HEK293 (cell line): Measurements from ENCODE around the gene AKR7A2.

ENCODE experiments used
- CTCF ChIP-seq: fragments of 450-650 bp; formaldehyde crosslinking; IDR thresholded peaks from 2 replicates; pipeline ENCODE4 v1.5.1; 2016; ENCODE audit warnings: missing biosample characterization, missing genetic modification characterization
- GLI4 ChIP-seq: fragments of 450-650 bp; formaldehyde crosslinking; IDR thresholded peaks from 2 replicates; pipeline ENCODE4 v1.5.1; 2016; ENCODE audit warnings: missing biosample characterization, missing genetic modification characterization
- PBX3 ChIP-seq: sonication (generic); formaldehyde crosslinking; IDR thresholded peaks from 2 replicates; pipeline ENCODE4 v1.8.1; 2022; ENCODE audit warnings: mild to moderate bottlenecking, moderate library complexity, missing genetic modification reagents
- ZBTB1 ChIP-seq: fragments of 450-650 bp; formaldehyde crosslinking; IDR thresholded peaks from 2 replicates; pipeline ENCODE4 v1.5.1; 2016; ENCODE audit warnings: missing biosample characterization, missing genetic modification characterization
- ZBTB10 ChIP-seq: fragments of 450-650 bp; formaldehyde crosslinking; IDR thresholded peaks from 2 replicates; pipeline ENCODE4 v1.5.1; 2016; ENCODE audit warnings: missing biosample characterization, missing genetic modification characterization
- ZBTB49 ChIP-seq: fragments of 450-650 bp; formaldehyde crosslinking; IDR thresholded peaks from 2 replicates; pipeline ENCODE4 v1.5.1; 2016; ENCODE audit warnings: missing biosample characterization, missing genetic modification characterization, low read depth
- ZNF24 ChIP-seq: fragments of 450-650 bp; formaldehyde crosslinking; IDR thresholded peaks from 2 replicates; pipeline ENCODE4 v1.5.1; 2016; ENCODE audit warnings: missing biosample characterization, missing genetic modification characterization
- ZNF391 ChIP-seq: fragments of 450-650 bp; formaldehyde crosslinking; IDR thresholded peaks from 2 replicates; pipeline ENCODE4 v1.5.1; 2016; ENCODE audit warnings: low read depth, missing biosample characterization, missing genetic modification characterization, borderline replicate concordance
- ZNF423 ChIP-seq: fragments of 450-650 bp; formaldehyde crosslinking; IDR thresholded peaks from 2 replicates; pipeline ENCODE4 v1.5.1; 2016; ENCODE audit warnings: missing biosample characterization, missing genetic modification characterization

GRCh38 chr1:19342894-19343616 lies 31.1 kb upstream of the AKR7A2 start:
- no peak for TF ChIP-seq ZBTB10 (tag by site-specific recombination)
- TF ChIP-seq CTCF, result no peak
- TF ChIP-seq ZNF24 (tag by site-specific recombination), result no peak
- no peak for TF ChIP-seq ZBTB49
- no peak for TF ChIP-seq PBX3 (CRISPR knock-in tag)
- no peak for TF ChIP-seq ZBTB1
- TF ChIP-seq ZNF391 (tag by site-specific recombination), result no peak
- no peak for TF ChIP-seq GLI4 (tag by site-specific recombination)
- no peak for TF ChIP-seq ZNF423 (tag by site-specific recombination)
